Embryonic facial prominence (tissue), 1 donor: ENCODE results near the gene PACS1.

Experiments used
- DNase-seq: peaks from one replicate; pipeline ENCODE4 v3.0.0-alpha.2; 2016; ENCODE audit errors: extremely low spot score

PACS1 gene

GRCh38 chr11:66050581-66051231 lies 19.4 kb upstream of the PACS1 start:
- DNase-seq = no peak

- no peak for DNase-seq
Observed at GRCh38 chr11:66051371-66051765, 18.7 kb upstream of the PACS1 start.

- DNase-seq = peak; percentile 96
Observed at GRCh38 chr11:66051766-66052663, 18.1 kb upstream of the PACS1 start, which contains the start of gene SF3B2. SF3B2 (plus strand) TSS chr11:66052364; CDS start chr11:66052385, 21 bp downstream.

- no peak for DNase-seq
Observed at GRCh38 chr11:66052664-66052982, 17.4 kb upstream of the PACS1 start.

- no peak for DNase-seq
Observed at GRCh38 chr11:66055021-66055420, 15.1 kb upstream of the PACS1 start.

- DNase-seq = no peak
Observed at GRCh38 chr11:66056501-66056900, 13.6 kb upstream of the PACS1 start.

- DNase-seq = no peak
Observed at GRCh38 chr11:66059966-66060680, 9.9 kb upstream of the PACS1 start.

GRCh38 chr11:66061268-66061667 lies 8.8 kb upstream of the PACS1 start:
- DNase-seq = no peak

- DNase-seq = no peak
Observed at GRCh38 chr11:66062408-66062807, 7.7 kb upstream of the PACS1 start.

- no peak for DNase-seq
Observed at GRCh38 chr11:66063900-66064299, 6.2 kb upstream of the PACS1 start.

GRCh38 chr11:66064571-66064970 lies 5.5 kb upstream of the PACS1 start:
- DNase-seq = no peak

- DNase-seq = no peak
Observed at GRCh38 chr11:66066751-66067150, 3.3 kb upstream of the PACS1 start.

GRCh38 chr11:66067640-66068039 lies 2.4 kb upstream of the PACS1 start:
- DNase-seq = no peak

- DNase-seq = peak; percentile 42
Observed at GRCh38 chr11:66068154-66068821, 1.8 kb upstream of the PACS1 start.

GRCh38 chr11:66068923-66069714 lies 953 bp upstream of the PACS1 start:
- no peak for DNase-seq

GRCh38 chr11:66070604-66071380 lies 720 bp downstream of the PACS1 start:
- no peak for DNase-seq

GRCh38 chr11:66071381-66071801 lies 1.3 kb downstream of the PACS1 start:
- no peak for DNase-seq

- DNase-seq = no peak
Observed at GRCh38 chr11:66072081-66072480, 2.0 kb downstream of the PACS1 start.

GRCh38 chr11:66072518-66072917 lies 2.4 kb downstream of the PACS1 start:
- DNase-seq = no peak

GRCh38 chr11:66073669-66074068 lies 3.6 kb downstream of the PACS1 start:
- no peak for DNase-seq
